NCI-H2227 (cell line): Measurements from ENCODE around the gene CDC42BPG.
A peak's percentile ranks its signal among the peaks of the same experiment; 100 is the strongest.

ENCODE experiments used
- DNase-seq: peaks from one replicate; lab custom pipeline; 2025; ENCODE audit not compliant: unreplicated experiment; lab: John Stamatoyannopoulos, UW

Gene CDC42BPG

DNA sequence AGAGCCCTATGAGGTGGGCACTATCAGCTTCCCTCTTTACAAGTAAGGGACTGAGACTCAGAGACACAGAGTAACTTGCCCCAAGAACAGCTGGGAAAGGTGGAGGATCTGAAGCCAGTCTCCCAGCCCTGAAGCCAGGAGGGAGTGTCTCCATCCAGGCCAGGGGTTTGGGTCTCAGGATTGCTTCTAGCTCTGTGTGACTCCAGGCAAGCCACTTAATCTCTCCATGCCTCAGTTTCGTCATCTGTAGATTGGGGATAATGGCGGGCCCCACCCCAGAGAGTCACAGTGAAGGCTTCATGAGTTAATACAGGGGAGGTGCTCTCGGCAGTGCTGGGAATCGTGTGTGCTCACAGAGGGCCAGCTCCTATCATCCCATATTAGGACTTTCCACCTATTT, 52.0 kb downstream of the CDC42BPG start:
- no peak for DNase-seq

GRCh38 chr11:64791781-64792291, 52.6 kb downstream of the CDC42BPG start:
- no peak for DNase-seq

DNA sequence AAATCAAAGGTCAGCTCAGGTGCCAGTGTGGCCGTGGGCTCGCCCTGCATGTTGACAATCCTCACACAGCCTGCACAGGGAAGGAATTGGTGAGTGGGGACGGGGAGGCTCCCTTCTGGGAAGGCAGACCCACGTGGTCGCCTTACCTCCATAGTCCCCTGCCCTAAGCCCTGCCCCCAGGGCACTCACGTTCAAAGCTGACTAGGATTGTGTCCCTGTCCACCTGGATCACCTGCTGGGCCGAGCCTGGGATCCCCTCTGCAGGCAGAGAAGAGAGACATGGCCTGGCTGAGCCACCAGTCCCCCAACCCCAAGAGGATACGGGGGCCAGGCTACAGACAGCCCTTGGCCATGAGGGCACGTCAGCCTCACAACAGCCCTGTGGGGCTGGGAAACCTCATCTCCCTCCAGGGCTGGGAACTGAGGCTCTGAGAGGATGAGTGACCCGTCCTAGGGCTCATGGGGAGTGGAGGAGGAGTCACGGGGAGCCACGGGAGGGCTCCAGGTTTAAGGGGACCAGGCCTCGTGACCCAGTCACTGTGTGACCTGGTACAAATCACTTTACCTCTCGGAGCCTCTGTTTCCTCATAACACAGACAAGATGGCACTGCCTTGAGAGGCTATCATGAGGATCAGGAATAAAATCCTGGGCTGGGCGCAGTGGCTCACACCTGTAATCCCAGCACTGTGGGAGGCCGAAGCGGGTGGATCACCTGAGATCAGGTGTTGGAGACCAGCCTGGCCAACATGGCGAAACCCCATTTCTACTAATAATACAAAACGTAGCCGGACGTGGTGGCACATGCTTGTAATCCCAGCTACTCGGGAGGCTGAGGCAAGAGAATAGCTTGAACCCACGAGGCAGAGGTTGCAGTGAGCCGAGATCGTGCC, 54.0 kb downstream of the CDC42BPG start:
- no peak for DNase-seq

- no peak for DNase-seq
Measured at GRCh38 chr11:64789331-64790204, 54.9 kb downstream of the CDC42BPG start.

GRCh38 chr11:64788321-64789215, 55.9 kb downstream of the CDC42BPG start:
- DNase-seq = no peak

DNA sequence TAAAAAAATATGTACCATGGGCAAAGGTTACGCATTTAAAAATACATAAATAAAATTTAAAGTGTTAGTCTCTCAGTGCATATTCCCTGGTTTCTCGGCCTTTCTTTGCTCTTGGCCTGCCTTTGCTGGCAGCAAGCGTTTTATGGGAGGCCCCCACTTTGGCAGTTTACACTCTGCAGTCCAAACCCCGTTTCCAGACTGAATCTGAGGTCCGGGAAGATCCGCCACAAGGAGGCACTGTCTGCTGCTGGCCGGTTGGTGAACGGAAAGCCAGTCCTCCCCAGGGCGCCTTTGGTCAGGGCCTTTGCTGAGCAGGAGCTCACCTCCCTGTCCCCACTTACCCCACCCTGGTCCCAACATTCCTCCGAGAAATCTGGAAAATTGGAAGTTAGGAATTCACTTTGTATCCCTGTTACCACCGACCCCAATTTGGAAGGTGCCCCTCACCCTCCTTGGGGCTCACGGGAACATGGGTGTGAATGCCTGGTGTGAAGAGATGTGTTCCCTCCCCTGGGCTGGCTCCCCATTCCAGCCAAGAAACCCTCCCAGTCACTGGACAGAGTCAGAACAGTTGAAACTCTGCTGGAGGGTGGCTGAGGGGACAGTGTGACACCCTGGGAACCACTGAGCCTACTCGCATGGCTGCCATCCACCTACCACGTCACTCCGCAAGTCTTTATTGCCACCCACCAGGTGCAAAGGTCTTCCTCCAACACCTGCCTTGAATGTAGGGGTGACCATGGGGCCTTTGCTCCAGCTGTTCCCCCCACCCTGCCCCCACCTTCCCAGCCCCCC, 56.7 kb downstream of the CDC42BPG start:
- peak; percentile 34 for DNase-seq

DNA sequence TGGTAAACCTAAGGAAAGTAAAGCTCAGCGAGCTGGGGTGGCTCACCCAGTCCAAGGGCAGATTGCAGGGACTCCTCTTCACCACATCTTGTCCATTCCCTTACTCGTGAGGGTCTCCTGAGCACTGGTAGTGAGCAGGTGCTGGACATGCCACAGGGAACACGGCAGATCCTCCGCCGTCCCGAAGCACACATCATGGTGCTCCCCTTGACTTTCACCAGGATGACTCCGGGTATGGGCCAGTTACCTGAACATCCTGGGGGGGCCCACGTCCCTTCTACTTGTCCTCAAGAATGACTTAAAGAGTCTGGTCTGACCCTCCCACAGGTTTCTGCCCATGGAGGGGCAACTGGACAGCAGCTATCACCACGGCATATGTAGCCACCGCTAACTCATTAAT, 58.1 kb downstream of the CDC42BPG start:
- DNase-seq = no peak

DNA sequence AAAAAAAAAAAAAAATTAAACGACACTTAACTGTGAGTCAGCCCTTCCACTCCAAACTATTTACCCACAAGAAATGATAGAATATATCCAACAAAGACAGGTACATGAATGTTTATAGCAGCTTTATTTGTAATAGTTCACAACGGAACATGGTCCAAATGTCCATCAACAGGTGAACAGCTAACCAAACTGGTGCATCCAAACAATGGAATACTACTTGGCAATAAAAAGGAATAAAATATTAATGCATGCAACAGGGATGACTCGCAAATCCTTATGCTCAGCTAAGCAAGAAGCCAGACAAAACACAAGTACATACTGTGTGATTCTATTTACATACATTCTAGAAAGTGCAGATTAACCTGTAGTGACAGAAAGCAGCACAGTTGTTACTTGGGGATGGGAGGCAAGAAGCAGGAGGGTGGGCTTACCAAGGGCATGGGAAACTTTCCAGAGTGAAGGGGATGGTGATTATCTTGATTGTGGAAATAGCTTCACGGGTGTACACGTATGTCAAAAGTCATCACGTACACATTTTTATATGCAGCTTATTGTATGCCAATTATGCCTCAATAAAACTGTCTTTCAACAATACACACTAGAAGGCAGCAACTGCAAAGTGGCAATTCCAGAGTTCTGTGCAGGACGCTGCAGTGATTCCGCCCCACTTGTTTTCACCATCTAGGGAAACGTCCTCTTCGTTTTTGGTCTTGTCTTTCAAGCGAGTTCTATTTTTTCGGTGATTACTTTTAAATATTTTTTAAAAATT, 59.5 kb downstream of the CDC42BPG start:
- no peak for DNase-seq

GRCh38 chr11:64778473-64779298, 65.8 kb downstream of the CDC42BPG start, which contains the start of gene SF1:
SF1 (minus strand) TSS chr11:64778542; CDS start chr11:64778392, 150 bp downstream.
- peak; percentile 100 for DNase-seq

DNA sequence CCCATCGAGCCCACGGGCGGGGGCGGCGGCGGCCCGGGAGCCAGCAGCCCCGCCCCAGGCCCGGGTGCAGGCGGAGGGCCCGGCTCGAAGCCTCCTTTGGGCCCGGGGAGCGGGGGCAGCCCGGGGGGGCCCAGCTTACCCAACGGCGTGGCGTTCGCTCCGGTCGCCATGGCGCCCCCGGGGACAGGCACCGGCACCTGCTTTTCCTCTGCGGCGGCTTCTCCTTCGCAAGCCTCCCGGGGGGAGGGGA, 66.3 kb downstream of the CDC42BPG start:
- DNase-seq = no peak

DNA sequence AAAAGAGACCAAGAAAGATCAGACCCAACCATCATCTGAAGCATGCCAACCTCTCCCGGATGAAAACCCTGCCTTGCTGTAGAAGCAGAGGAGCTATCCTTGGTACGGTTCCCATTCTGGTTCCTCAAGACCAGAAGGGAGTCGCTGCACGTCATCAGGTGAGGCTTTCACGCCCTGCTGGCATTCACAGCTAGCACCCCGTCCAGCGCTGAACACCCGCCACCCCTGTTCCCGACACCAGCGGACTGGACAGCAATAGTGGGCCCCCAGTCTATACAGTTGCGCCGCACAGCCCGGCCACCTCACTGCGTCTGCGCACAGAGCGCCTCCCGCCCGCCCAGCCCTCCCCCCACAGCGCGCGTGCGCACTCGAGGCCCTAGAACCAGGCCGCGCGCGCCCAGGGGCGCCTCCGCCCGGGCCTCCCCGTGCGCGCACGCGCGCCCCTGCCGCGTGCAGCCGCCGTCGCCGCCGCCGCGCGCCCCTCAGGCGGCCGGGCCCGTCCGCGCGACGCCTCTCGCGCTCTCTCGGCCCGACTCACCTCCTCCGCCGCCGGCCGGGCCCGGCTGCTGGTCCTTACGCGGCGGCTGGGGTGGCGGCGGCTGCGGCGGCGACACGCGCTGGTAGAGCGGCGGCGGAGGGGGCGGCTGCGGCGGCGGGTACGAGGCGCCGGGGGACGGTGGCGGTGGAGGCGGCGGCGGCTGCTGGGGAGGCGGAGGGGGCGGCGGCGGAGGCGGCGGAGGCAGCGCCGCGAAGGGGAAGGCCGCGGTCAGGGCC, 66.8 kb downstream of the CDC42BPG start:
- peak; percentile 93 for DNase-seq

- no peak for DNase-seq
Measured at GRCh38 chr11:64776875-64777274, 67.6 kb downstream of the CDC42BPG start.

DNA sequence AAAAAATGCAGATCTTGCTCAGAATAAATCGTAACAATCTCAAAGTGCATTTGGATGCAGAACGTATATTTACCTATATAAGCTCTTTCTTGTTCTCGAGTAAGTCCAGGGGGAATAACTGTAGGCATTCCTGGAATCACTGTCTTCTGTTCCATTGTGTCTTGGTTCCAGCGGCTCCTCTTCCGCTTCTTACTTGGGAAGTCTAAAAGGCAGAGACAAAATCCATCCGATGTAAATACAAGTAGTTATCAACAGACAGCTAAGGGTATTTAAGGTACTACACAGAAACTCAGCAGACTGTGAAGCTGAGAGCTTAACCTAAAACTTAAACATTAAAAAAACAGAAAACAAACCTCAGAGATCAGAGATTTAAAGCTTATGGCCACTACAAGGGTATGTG, 68.0 kb downstream of the CDC42BPG start:
- no peak for DNase-seq

GRCh38 chr11:64774144-64774543, 70.3 kb downstream of the CDC42BPG start:
- no peak for DNase-seq
